ENCODE results near the gene MLLT3.

MLLT3 gene

GRCh38 chr9:20300430-20301115, 321.7 kb downstream of the MLLT3 start:
- no peaks in the 10 kb centered on the region for H3K36me3 ChIP-seq (ENCODE audit: control insufficient read depth, insufficient read depth, low read length)
- H3K4me3 ChIP-seq (ENCODE audit: low read length), result no peak overlapping the region
- H3K9ac ChIP-seq (ENCODE audit: low read length), result no peak overlapping the region
- no peaks in the 10 kb centered on the region for H3K27me3 ChIP-seq (ENCODE audit: control insufficient read depth, insufficient read depth, low read length)
- H3K4me1 ChIP-seq (ENCODE audit: control insufficient read depth, insufficient read depth, low read length), result peaks cover 11% of the 10 kb centered on the region
- peak overlapping the region; percentile 3 for H3K27ac ChIP-seq (ENCODE audit: low read depth, low read length)

GRCh38 chr9:20297646-20298084, 324.6 kb downstream of the MLLT3 start:
- peak overlapping the region; percentile 92 for H3K27ac ChIP-seq (ENCODE audit: low read depth, low read length)
- no peak overlapping the region for H3K9ac ChIP-seq (ENCODE audit: low read length)

GRCh38 chr9:20295555-20295954, 326.7 kb downstream of the MLLT3 start:
- Histone ChIP-seq H3K36me3 (ENCODE audit: control insufficient read depth, insufficient read depth, low read length) (no peaks in the 10 kb centered on the region), H3K4me1 (ENCODE audit: control insufficient read depth, insufficient read depth, low read length) (peaks cover 11% of the 10 kb centered on the region), H3K27me3 (ENCODE audit: control insufficient read depth, insufficient read depth, low read length) (no peaks in the 10 kb centered on the region), H3K9ac (ENCODE audit: low read length) (no peak overlapping the region), H3K4me3 (ENCODE audit: low read length) (no peak overlapping the region), H3K27ac (ENCODE audit: low read depth, low read length) (no peak overlapping the region)

More at GRCh38 chr9:20297646-20298084, 324.6 kb downstream of the MLLT3 start:
- Histone ChIP-seq H3K4me3 (ENCODE audit: low read length) (no peak overlapping the region), H3K36me3 (ENCODE audit: control insufficient read depth, insufficient read depth, low read length) (no peaks in the 10 kb centered on the region), H3K27me3 (ENCODE audit: control insufficient read depth, insufficient read depth, low read length) (no peaks in the 10 kb centered on the region), H3K4me1 (ENCODE audit: control insufficient read depth, insufficient read depth, low read length) (peaks cover 11% of the 10 kb centered on the region)

GRCh38 chr9:20294046-20294750, 328.1 kb downstream of the MLLT3 start:
- Histone ChIP-seq H3K27me3 (ENCODE audit: control insufficient read depth, insufficient read depth, low read length) (no peaks in the 10 kb centered on the region), H3K4me1 (ENCODE audit: control insufficient read depth, insufficient read depth, low read length) (peaks cover 14% of the 10 kb centered on the region), H3K27ac (ENCODE audit: low read depth, low read length) (no peak overlapping the region), H3K4me3 (ENCODE audit: low read length) (no peak overlapping the region), H3K9ac (ENCODE audit: low read length) (no peak overlapping the region), H3K36me3 (ENCODE audit: control insufficient read depth, insufficient read depth, low read length) (no peaks in the 10 kb centered on the region)

- Histone ChIP-seq H3K27me3 (ENCODE audit: control insufficient read depth, insufficient read depth, low read length) (no peaks in the 10 kb centered on the region), H3K4me3 (ENCODE audit: low read length) (no peak overlapping the region), H3K27ac (ENCODE audit: low read depth, low read length) (no peak overlapping the region), H3K36me3 (ENCODE audit: control insufficient read depth, insufficient read depth, low read length) (no peaks in the 10 kb centered on the region), H3K4me1 (ENCODE audit: control insufficient read depth, insufficient read depth, low read length) (peaks cover 5% of the 10 kb centered on the region), H3K9ac (ENCODE audit: low read length) (no peak overlapping the region)
Observed at GRCh38 chr9:20292002-20292401, 330.3 kb downstream of the MLLT3 start.
